IMR-90 (cell line): Measurements from ENCODE around the gene UBE3B. TPM values are rescaled to one million over a fixed set of nuclear protein-coding genes. Genes with fewer than 3 reads are reported as not detected.

Experiments
- BHLHE40 ChIP-seq: fragments of 150-350 bp; IDR thresholded peaks from 2 replicates; pipeline ENCODE4 v1.6.1; 2016; ENCODE audit warnings: mild to moderate bottlenecking, low read depth, low read length
- CEBPB ChIP-seq: IDR thresholded peaks from 2 replicates; pipeline ENCODE4 v1.6.1; 2012; ENCODE audit warnings: low read depth, low read length, improper control_type of control experiment
- CHD1 ChIP-seq: IDR thresholded peaks from 2 replicates; pipeline ENCODE4 v1.6.1; 2012; ENCODE audit warnings: low read depth, low read length, improper control_type of control experiment
- MAZ ChIP-seq: IDR thresholded peaks from 2 replicates; pipeline ENCODE4 v1.6.1; 2012; ENCODE audit warnings: low read depth, mild to moderate bottlenecking, low read length, improper control_type of control experiment, moderate library complexity, borderline replicate concordance
- MXI1 ChIP-seq: IDR thresholded peaks from 2 replicates; pipeline ENCODE4 v1.6.1; 2012; ENCODE audit warnings: low read depth, mild to moderate bottlenecking, low read length, moderate library complexity, borderline replicate concordance
- NFE2L2 ChIP-seq: fragments of 150-350 bp; IDR thresholded peaks from 2 replicates; pipeline ENCODE4 v1.6.1; 2016; ENCODE audit warnings: low read depth, mild to moderate bottlenecking, low read length
- RFX5 ChIP-seq: IDR thresholded peaks from 2 replicates; pipeline ENCODE4 v1.8.0; 2012; ENCODE audit warnings: low read depth, mild to moderate bottlenecking, low read length, moderate library complexity
- polyA plus RNA-seq, 3 experiments: library from polyadenylated mRNA; depleted of rRNA; stranded (reverse); fragments of >200 nt; gene quantifications; 2 replicates each; pipeline ENCODE4 v1.2.3, GENCODE V29; 2012; ENCODE audit warnings: low replicate concordance in 1 of 3
- total RNA-seq: library from RNA; depleted of rRNA; stranded (reverse); fragments of >200 nt; gene quantifications from 2 replicates; pipeline ENCODE4 v1.2.3, GENCODE V29; 2012
- TF ChIP-seq, protein P1 (sequence below): conservative IDR thresholded peaks from 2 replicates; pipeline ENCODE4 v1.5.1; 2012; ENCODE audit warnings: mild to moderate bottlenecking, low read depth, low read length, improper control_type of control experiment
- TF ChIP-seq, protein P2 (sequence below): fragments of 150-350 bp; IDR thresholded peaks from 2 replicates; pipeline ENCODE4 v1.6.1; 2017; ENCODE audit warnings: mild to moderate bottlenecking, antibody characterized with exemption, low read length, low read depth

UBE3B gene
- total and polyA plus RNA-seq, 2 of the 4 experiments (the other 2 are of a cell fraction), result 18.8 to 24.9 TPM

DNA sequence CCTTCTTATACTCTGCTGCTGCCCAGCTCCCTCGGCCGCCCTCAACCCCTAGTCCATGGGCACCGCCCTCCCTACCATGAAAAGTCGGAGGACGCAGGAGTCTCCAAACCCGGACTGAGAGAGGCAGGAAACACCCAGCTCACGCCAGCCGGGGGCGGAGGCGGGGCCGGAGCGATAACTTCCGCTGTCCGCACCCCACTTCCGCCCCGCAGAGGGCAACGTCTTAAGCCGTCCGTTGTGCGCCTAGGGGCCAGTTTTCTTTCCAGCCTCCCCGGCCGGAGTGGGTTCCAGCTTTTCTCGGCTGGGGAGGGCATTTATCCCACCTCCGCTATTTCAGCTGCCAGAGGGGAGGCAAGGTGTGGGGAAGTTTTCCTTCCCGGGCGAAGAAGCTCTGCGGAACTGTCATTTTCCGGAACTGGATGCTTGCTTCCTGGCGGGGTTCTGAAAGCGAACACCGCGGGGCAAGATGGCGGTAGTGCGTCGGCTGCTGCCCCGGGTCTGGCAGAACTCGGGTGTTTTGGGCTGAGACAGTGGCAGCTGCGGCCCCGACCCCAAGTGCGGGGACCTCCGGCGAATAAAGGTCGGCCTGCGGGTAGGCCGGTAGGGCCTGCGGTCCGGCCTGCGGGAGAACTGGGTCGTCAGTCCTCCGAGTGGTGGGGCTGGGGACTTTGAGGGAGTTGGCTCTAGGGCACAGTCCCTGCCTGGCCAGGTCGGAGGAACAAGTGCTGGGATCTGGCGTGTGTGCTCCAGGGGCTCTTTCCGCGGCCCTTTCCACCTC is at the start of gene UBE3B, which contains the start of gene KCTD10 (continued):
- TF ChIP-seq, protein P1, sequence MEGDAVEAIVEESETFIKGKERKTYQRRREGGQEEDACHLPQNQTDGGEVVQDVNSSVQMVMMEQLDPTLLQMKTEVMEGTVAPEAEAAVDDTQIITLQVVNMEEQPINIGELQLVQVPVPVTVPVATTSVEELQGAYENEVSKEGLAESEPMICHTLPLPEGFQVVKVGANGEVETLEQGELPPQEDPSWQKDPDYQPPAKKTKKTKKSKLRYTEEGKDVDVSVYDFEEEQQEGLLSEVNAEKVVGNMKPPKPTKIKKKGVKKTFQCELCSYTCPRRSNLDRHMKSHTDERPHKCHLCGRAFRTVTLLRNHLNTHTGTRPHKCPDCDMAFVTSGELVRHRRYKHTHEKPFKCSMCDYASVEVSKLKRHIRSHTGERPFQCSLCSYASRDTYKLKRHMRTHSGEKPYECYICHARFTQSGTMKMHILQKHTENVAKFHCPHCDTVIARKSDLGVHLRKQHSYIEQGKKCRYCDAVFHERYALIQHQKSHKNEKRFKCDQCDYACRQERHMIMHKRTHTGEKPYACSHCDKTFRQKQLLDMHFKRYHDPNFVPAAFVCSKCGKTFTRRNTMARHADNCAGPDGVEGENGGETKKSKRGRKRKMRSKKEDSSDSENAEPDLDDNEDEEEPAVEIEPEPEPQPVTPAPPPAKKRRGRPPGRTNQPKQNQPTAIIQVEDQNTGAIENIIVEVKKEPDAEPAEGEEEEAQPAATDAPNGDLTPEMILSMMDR, result no peak
- no peak for TF ChIP-seq NFE2L2
- no peak for TF ChIP-seq RFX5
- TF ChIP-seq MXI1, result peak; percentile 51; the same call in 1 of the 2 replicates
- TF ChIP-seq CEBPB, result no peak
- TF ChIP-seq, protein P2, sequence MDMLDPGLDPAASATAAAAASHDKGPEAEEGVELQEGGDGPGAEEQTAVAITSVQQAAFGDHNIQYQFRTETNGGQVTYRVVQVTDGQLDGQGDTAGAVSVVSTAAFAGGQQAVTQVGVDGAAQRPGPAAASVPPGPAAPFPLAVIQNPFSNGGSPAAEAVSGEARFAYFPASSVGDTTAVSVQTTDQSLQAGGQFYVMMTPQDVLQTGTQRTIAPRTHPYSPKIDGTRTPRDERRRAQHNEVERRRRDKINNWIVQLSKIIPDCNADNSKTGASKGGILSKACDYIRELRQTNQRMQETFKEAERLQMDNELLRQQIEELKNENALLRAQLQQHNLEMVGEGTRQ, result no peak
- peak; percentile 83 for TF ChIP-seq MAZ
- TF ChIP-seq BHLHE40, result no peak
- TF ChIP-seq CHD1, result no peak
